HG03103 (cell line): ENCODE data around the gene CPVL.

Experiments used
- ATAC-seq: cut with Tn5 transposase; IDR thresholded peaks from one replicate; pipeline ENCODE4 v1.9.1; 2021; ENCODE audit warnings: low read depth; ENCODE audit not compliant: unreplicated experiment

The CPVL gene

DNA sequence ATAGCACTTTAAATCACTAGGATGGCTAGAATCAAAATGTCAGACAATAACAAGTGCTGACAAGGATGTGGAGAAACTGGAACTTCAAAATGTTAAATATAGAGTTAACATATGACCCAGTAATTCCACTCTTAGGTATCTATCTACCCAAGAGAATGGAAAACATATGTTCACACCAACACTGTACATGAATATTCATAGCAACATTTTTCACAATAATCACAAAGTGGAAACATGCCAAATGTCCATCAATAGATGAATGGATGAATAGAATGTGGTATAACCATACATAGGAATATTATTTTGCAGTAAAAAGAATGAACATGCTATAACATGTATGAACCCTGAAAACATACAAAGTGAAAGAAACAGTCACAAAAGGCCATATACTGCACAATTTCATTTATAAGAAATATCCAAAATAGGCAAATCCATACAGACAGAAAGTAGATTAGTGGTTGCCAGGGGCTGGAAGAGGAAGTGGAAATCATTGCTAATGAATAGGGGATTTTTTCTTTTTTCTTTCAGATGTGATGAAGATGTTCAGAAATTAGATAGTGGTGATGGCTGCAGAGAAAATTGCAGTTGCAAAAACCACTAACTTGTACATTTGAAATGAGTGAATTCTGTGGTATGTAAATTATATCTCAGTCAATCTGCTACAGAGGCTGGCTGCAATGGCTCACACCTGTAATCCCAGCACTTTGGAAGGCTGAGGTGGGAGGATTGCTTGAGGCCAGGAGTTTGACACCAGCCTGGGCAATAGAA lies 93.0 kb downstream of the CPVL start:
- no peak for ATAC-seq

GRCh38 chr7:29046978-29047377 lies 99.4 kb downstream of the CPVL start:
- ATAC-seq: no peak

- no peak for ATAC-seq
Observed at GRCh38 chr7:29045258-29046086, 100.9 kb downstream of the CPVL start.

- no peak for ATAC-seq
Observed at GRCh38 chr7:29044554-29044953, 101.8 kb downstream of the CPVL start.

DNA sequence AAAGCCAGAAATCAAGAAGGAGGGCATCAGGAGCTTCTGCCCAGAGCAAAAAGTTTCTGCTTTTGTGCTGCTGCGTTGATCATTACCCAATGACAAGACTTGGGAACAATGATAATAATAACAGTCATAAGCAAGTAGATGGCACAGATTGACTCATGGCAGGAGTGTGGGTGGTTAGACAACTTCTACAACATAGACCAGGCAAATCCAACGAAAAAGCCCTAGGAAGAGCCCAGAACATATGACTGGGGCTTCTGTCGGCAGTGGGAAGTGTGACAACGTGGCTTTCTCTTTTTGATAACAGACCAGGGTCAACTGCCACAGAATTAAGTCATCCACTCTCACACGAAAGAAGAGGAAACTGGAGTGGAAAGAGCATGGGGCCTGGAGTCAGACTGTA lies 102.8 kb downstream of the CPVL start:
- no peak for ATAC-seq

DNA sequence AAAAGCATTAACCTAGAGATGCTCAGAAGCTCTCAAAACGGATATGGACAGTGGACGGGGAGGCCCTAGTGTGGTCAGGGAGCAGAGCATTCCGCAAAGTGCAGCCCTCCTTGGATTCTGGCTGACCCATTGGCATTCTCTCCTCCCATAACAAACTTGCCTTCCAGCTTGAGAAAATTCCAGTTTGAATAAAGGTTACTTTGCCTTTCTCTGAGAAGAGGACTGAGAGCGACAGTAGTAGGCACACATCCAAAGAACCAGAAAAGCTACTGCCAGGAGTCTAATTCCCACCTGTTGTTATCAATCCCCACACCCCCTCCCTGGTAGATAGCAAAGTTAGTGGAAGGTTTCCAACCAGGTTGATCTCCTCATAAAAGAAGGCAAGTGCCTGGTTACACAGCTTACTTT lies 103.5 kb downstream of the CPVL start:
- ATAC-seq: no peak

- no peak for ATAC-seq
Observed at GRCh38 chr7:29041991-29042390, 104.3 kb downstream of the CPVL start.

DNA sequence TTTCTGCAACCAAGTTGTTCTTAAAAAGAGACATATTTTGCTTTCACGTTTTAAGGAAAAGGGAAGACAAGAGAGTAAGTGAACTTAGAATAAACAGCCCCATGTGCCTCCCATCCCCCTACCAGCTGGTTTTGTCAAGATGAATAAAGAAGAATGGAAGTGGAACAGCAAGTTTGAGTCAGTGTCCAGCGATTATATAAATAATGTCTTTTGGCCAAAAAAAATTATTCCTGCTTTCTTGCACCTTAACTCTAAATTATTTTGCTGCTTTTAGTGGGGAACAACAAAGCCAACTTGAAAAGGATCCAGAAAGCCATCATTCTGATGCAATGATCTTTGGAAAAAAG lies 105.8 kb downstream of the CPVL start:
- no peak for ATAC-seq

GRCh38 chr7:29039821-29040578 lies 106.3 kb downstream of the CPVL start:
- ATAC-seq: no peak

GRCh38 chr7:29038463-29038862 lies 107.9 kb downstream of the CPVL start:
- ATAC-seq: no peak

DNA sequence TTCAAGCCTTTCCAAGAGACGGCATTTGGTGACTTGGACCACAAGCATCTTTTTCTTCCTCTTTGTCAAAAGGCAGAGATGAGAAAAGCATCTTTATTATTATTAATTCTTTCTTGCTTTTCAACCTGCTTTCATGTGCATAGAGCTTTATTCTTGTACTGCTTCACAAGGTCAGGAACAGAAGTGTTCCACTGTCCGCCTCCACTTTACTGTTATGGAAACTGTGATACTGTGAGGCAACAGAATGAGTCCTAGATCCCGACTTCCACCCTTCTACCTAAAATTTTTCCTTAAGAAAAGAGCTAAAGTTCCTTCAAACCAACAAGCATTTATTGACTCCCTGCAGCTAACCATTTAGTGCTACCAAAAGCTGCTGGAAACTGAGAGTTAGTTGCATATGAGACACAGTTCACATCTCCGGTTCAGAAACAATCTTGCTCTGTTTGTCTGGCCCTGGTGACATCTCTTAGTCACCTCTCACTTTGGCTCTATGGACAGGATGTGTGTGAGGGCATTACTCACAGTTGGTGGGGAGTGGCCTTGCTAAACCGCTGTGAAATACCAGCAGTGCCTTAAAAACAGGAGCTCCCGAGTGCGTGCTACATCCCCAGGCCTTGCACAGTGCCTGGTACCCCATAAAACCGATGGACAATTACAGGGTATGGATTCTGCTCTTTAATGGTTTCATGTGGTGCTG lies 111.1 kb downstream of the CPVL start:
- no peak for ATAC-seq

DNA sequence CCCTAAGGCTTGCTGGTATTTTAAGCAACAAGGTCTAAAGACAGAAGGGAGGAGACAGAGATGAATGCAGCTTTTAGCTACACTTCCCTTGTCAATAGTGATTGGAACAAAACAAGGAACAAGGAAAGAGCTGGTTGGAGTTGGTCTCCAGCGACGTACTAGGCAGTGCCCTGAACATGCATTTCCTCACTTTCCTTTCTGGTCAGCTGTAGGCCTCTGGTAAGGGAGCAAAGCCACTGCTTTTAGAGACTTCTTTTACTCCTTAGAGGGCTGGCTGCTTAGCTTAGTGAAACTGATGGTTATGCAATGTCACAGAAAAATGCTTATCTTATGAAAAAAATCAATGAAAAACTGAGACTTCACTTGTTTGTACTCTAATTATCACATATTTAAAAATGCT lies 112.8 kb downstream of the CPVL start:
- no peak for ATAC-seq

DNA sequence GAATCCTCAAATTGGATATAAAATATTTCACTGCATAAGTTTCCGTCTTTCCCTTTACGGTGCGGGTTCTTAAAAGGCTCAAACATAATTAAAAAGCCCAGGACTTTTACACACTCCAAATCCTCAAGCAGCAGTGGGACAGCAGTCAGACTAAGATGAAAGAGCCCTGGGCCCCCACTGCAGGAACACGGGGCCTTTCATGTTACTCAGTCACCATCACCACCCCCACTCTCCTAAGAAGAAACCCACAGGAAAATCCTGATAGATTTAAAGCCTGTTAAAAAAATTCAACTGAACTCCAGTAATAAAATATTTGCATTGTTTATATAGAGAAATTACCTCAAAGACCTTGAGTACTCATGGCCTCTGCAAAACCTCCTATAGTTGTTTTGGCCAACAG lies 114.2 kb downstream of the CPVL start:
- no peak for ATAC-seq

GRCh38 chr7:29030781-29031275 lies 115.5 kb downstream of the CPVL start:
- ATAC-seq: no peak

DNA sequence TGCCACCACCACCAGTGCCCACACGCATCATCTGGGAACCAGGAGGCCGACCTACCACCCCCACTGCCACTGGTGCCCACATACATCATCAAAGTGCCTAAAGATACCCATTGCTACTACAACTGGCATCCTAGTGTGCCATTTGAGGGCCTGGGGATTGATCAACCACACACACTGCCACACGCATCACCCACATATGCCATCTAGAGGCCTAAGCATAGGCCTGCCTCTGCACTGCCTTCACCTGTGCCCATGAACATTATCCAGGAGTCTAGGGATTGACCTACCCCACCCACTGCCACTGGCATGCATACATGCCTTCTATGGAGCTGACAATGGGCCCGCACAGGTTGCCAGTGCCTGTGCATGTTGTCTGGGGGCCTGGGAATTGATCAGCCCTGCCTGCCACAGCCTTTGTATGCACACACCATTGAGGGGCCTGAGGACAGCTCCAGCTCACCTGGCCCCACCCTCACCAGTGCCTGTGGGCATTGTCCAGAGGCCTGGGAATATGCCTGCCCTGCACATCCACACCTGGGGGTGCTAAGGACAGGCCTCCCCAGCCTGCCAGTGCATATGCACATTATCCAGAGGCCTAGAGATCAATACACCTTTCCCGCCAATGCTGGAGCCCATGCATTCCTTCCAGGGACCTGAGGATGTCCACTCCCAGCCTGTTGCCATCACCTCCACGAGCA lies 123.9 kb downstream of the CPVL start:
- ATAC-seq: no peak

DNA sequence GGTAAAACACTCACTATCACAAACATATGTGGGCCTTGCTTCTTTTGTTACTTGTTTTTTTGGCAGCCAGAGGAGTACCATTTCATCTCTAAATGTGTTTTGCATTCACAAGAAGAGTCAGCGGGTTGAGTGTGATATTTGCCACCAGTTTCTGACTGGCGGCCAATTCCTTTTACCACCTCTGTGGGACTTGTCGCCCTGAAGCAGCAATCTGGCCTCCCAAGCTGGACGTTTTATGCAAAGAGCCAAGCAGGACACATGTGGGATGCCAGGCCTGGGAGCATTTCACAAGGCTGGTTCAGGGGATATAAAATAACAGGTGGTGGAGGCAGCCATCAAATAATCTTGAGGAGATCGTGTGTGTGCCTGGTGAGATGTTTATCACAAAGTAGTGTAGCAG lies 126.4 kb downstream of the CPVL start:
- no peak for ATAC-seq

GRCh38 chr7:29019387-29019786 lies 127.0 kb downstream of the CPVL start:
- ATAC-seq: no peak

DNA sequence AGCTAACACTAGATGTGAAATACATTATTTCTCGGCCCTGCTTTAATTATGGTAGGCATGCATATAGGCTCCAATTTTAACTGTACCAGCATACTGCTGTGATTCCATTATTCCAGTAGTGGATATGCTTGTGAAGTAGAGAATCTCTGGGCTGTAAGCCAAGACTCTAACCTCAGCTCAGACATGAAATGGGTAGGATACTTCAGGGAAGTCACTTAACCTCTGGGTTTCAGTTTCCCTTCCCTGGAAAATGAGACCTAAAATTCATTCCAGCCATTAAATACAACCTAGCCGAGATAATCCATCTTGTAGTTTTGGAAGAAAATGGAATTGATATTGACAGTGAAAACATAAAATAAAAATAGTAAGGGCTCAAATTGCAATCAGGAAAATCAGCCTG lies 128.6 kb downstream of the CPVL start:
- no peak for ATAC-seq

GRCh38 chr7:29014725-29015124 lies 131.6 kb downstream of the CPVL start:
- ATAC-seq: no peak

- no peak for ATAC-seq
Observed at GRCh38 chr7:29013931-29014330, 132.4 kb downstream of the CPVL start.
